MM.1S (cell line): ENCODE data around the gene KRT12.

Source experiments
- DNase-seq: peaks from one replicate; pipeline ENCODE4 v3.0.0-alpha.2; 2015
- H2AFZ ChIP-seq: fragments of 300-600 bp; sonication (generic); 2 replicates; pipeline ENCODE4 v1.6.0; 2016; ENCODE audit warnings: antibody characterized with exemption, low read length
- H3F3A ChIP-seq: fragments of 300-600 bp; sonication (generic); 2 replicates; pipeline ENCODE4 v1.6.1; 2016; ENCODE audit warnings: mild to moderate bottlenecking, antibody characterized with exemption, low read length, moderate library complexity, mixed read lengths; ENCODE audit not compliant: insufficient read depth
- H3K27ac ChIP-seq: fragments of 300-600 bp; sonication (generic); 2 replicates; pipeline ENCODE4 v1.5.1; 2016; ENCODE audit warnings: mild to moderate bottlenecking, low read length
- H3K27me3 ChIP-seq: fragments of 300-600 bp; sonication (generic); replicated peaks from 2 replicates; pipeline ENCODE4 v1.6.0; 2016; ENCODE audit warnings: low read length; ENCODE audit not compliant: insufficient read depth
- H3K36me3 ChIP-seq: fragments of 300-600 bp; sonication (generic); replicated peaks from 2 replicates; pipeline ENCODE4 v1.6.1; 2016; ENCODE audit warnings: mild to moderate bottlenecking, low read length, mixed read lengths; ENCODE audit not compliant: insufficient read depth
- H3K4me1 ChIP-seq: fragments of 300-600 bp; sonication (generic); 2 replicates; pipeline ENCODE4 v1.6.1; 2016; ENCODE audit warnings: low read length, mixed read lengths
- H3K4me2 ChIP-seq: fragments of 300-600 bp; sonication (generic); 2 replicates; pipeline ENCODE4 v1.6.0; 2016; ENCODE audit warnings: low read depth, low read length
- H3K4me3 ChIP-seq: fragments of 300-600 bp; sonication (generic); 2 replicates; pipeline ENCODE4 v1.5.1; 2016; ENCODE audit warnings: low read length, mixed read lengths
- H3K79me2 ChIP-seq: fragments of 300-600 bp; sonication (generic); 2 replicates; pipeline ENCODE4 v1.6.1; 2016; ENCODE audit warnings: mixed run types, low read length, mixed read lengths
- H3K9ac ChIP-seq: fragments of 300-600 bp; sonication (generic); 2 replicates; pipeline ENCODE4 v1.6.1; 2016; ENCODE audit warnings: low read length, mixed read lengths
- H3K9me2 ChIP-seq: fragments of 300-600 bp; sonication (generic); replicated peaks from 2 replicates; pipeline ENCODE4 v1.6.1; 2016; ENCODE audit warnings: mild to moderate bottlenecking, low read length, mixed read lengths; ENCODE audit not compliant: insufficient read depth
- H3K9me3 ChIP-seq: fragments of 300-600 bp; sonication (generic); replicated peaks from 2 replicates; pipeline ENCODE4 v1.6.1; 2016; ENCODE audit warnings: mild to moderate bottlenecking, low read length, mixed read lengths; ENCODE audit not compliant: insufficient read depth
- H4K20me1 ChIP-seq: fragments of 300-600 bp; sonication (generic); 2 replicates; pipeline ENCODE4 v1.6.1; 2016; ENCODE audit warnings: mild to moderate bottlenecking, low read length, moderate library complexity, mixed read lengths; ENCODE audit not compliant: insufficient read depth
- CTCF ChIP-seq: fragments of 300-600 bp; sonication (generic); IDR thresholded peaks from 2 replicates; pipeline ENCODE4 v1.5.1; 2016; ENCODE audit warnings: antibody characterized with exemption, low read length, mixed read lengths
- EZH2 ChIP-seq: fragments of 300-600 bp; sonication (generic); optimal IDR thresholded peaks from 2 replicates; pipeline ENCODE3; 2017; ENCODE audit warnings: low read depth, mild to moderate bottlenecking, antibody characterized with exemption, low read length, mixed read lengths
- EZH2phosphoT487 ChIP-seq: fragments of 300-600 bp; sonication (generic); IDR thresholded peaks from 2 replicates; pipeline ENCODE4 v1.6.1; 2018; ENCODE audit warnings: antibody characterized with exemption, low read length

Gene KRT12

GRCh38 chr17:40873801-40874200, 6.8 kb upstream of the KRT12 start:
- no peaks in the 10 kb centered on the region for H3K9me3 ChIP-seq
- no peaks in the 10 kb centered on the region for H3K4me1 ChIP-seq
- H3K9ac ChIP-seq = no peak overlapping the region
- no peak overlapping the region for H3K27ac ChIP-seq
- H3K27me3 ChIP-seq = no peaks in the 10 kb centered on the region
- no peak overlapping the region for H3K4me3 ChIP-seq
- no peak overlapping the region for H3K4me2 ChIP-seq
- H3K79me2 ChIP-seq = no peaks in the 10 kb centered on the region
- H2AFZ ChIP-seq = no peak overlapping the region
- no peak for DNase-seq
- TF ChIP-seq CTCF (no peak), EZH2 (no peak), EZH2phosphoT487 (no peak)
- no peaks in the 10 kb centered on the region for H3F3A ChIP-seq
- H4K20me1 ChIP-seq = no peaks in the 10 kb centered on the region
- H3K9me2 ChIP-seq = no peaks in the 10 kb centered on the region
- H3K36me3 ChIP-seq = no peaks in the 10 kb centered on the region

- Histone ChIP-seq H4K20me1 (no peaks in the 10 kb centered on the region), H3K27me3 (no peaks in the 10 kb centered on the region)
- TF ChIP-seq EZH2 = no peak
- TF ChIP-seq EZH2phosphoT487 = no peak
Measured at GRCh38 chr17:40873255-40873654, 6.2 kb upstream of the KRT12 start.

GRCh38 chr17:40872416-40872815, 5.4 kb upstream of the KRT12 start:
- no peaks in the 10 kb centered on the region for H3K4me1 ChIP-seq
- no peak overlapping the region for H3K4me3 ChIP-seq
- no peaks in the 10 kb centered on the region for H3K36me3 ChIP-seq
- H3K9ac ChIP-seq = no peak overlapping the region
- no peaks in the 10 kb centered on the region for H3K79me2 ChIP-seq
- no peak overlapping the region for H2AFZ ChIP-seq
- H3K9me2 ChIP-seq = no peaks in the 10 kb centered on the region
- H3K4me2 ChIP-seq = no peak overlapping the region
- H3K9me3 ChIP-seq = no peaks in the 10 kb centered on the region
- DNase-seq = no peak
- H4K20me1 ChIP-seq = no peaks in the 10 kb centered on the region
- no peak overlapping the region for H3K27ac ChIP-seq
- H3K27me3 ChIP-seq = no peaks in the 10 kb centered on the region
- TF ChIP-seq EZH2phosphoT487 (no peak), CTCF (no peak), EZH2 (no peak)
- H3F3A ChIP-seq = no peaks in the 10 kb centered on the region

More at GRCh38 chr17:40873255-40873654, 6.2 kb upstream of the KRT12 start:
- Histone ChIP-seq H2AFZ (no peak overlapping the region), H3K4me2 (no peak overlapping the region), H3K9me2 (no peaks in the 10 kb centered on the region), H3K4me3 (no peak overlapping the region), H3K27ac (no peak overlapping the region), H3K79me2 (no peaks in the 10 kb centered on the region), H3K4me1 (no peaks in the 10 kb centered on the region), H3K36me3 (no peaks in the 10 kb centered on the region), H3F3A (no peaks in the 10 kb centered on the region), H3K9ac (no peak overlapping the region), H3K9me3 (no peaks in the 10 kb centered on the region)
- DNase-seq = no peak

GRCh38 chr17:40871316-40871715, 4.3 kb upstream of the KRT12 start:
- H3K79me2 ChIP-seq = no peaks in the 10 kb centered on the region
- TF ChIP-seq EZH2 (no peak), EZH2phosphoT487 (no peak), CTCF (no peak)

More at GRCh38 chr17:40871316-40871715, 4.3 kb upstream of the KRT12 start:
- Histone ChIP-seq H3K4me1 (no peaks in the 10 kb centered on the region), H3K4me3 (no peak overlapping the region), H3K9ac (no peak overlapping the region), H3K27ac (no peak overlapping the region), H3K36me3 (no peaks in the 10 kb centered on the region), H4K20me1 (no peaks in the 10 kb centered on the region), H3F3A (no peaks in the 10 kb centered on the region), H3K4me2 (no peak overlapping the region), H3K27me3 (no peaks in the 10 kb centered on the region), H3K9me3 (no peaks in the 10 kb centered on the region), H3K9me2 (no peaks in the 10 kb centered on the region), H2AFZ (no peak overlapping the region)
- DNase-seq = no peak
